ENCODE measurements around the gene DOK5.

Gene DOK5

DNA sequence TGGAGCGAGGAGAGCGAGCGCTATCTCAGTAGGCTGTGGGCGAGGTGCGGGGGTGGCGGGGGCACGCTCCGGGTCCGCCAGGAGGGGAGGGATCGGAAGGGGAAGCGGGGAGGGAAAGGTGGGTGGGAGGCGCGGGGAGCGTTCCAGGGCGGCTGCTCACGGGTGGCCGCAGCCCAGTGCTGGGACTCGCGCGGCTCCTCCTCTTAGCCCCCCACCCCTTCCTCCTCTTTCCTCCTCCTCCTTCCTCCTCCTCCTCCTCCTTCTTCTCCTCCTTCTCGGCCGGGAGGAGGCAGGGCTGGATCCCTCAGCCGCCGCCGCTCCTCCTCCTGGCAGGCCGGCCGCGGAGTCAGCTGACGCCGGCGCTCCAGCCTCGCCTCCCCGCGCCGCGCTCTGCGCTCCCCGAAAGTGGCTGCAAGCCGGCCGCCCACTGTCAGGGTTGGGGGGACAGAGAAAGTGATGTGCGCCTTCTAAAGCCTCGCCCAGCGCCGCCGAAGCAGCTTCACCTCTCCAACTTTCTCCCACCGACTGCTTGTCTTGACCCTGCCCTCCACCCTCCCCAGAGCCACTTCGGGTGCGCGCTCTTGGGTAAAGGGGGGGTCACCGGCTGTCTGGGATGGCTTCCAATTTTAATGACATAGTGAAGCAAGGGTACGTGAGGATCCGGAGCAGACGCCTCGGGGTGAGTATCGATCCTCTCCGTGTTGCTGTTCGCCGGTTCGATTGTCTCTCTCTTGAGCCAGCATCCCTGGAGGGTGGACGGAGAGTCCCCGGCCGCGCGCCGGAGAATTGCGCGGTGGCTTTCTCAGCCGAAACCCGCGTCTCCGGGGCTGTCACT is at the start of gene DOK5:
Gene DOK5, plus strand, starts transcription at position 260 of the 835 bp plus-strand sequence. Its CDS starts 354 bp downstream, at position 614.
- ChIA-PET POLR2A (ENCODE audit: low non-redundant PET) (no interaction called here), CTCF (interaction anchor here (0.5 kb wide), 1 partner anchor 77 kb away, joined by 3 read pairs; no protein-coding TSS in a partner anchor)
- no peak for DNase-seq (ENCODE audit: low spot score)
- TF ChIP-seq, protein P1, sequence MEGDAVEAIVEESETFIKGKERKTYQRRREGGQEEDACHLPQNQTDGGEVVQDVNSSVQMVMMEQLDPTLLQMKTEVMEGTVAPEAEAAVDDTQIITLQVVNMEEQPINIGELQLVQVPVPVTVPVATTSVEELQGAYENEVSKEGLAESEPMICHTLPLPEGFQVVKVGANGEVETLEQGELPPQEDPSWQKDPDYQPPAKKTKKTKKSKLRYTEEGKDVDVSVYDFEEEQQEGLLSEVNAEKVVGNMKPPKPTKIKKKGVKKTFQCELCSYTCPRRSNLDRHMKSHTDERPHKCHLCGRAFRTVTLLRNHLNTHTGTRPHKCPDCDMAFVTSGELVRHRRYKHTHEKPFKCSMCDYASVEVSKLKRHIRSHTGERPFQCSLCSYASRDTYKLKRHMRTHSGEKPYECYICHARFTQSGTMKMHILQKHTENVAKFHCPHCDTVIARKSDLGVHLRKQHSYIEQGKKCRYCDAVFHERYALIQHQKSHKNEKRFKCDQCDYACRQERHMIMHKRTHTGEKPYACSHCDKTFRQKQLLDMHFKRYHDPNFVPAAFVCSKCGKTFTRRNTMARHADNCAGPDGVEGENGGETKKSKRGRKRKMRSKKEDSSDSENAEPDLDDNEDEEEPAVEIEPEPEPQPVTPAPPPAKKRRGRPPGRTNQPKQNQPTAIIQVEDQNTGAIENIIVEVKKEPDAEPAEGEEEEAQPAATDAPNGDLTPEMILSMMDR (conservative IDR thresholded peaks at IDR 0.05; ENCODE audit: low read depth): no peak
- no peak within 1 kb of the TSS for H3K27ac ChIP-seq

GRCh38 chr20:54429364-54429763 is 46.0 kb upstream of the DOK5 start:
- TF ChIP-seq, protein P1 (conservative IDR thresholded peaks at IDR 0.05; ENCODE audit: low read depth): no peak
- no peak for DNase-seq (ENCODE audit: low spot score)
- ChIA-PET POLR2A (ENCODE audit: low non-redundant PET) (no interaction called here), CTCF (no interaction called here)
- no peak overlapping the region for H3K27ac ChIP-seq

GRCh38 chr20:54431156-54431944 is 44.0 kb upstream of the DOK5 start:
- POLR2A ChIA-PET (ENCODE audit: low non-redundant PET): no interaction called here
- CTCF ChIA-PET: no interaction called here
- H3K27ac ChIP-seq: no peak overlapping the region
- TF ChIP-seq, protein P1 (conservative IDR thresholded peaks at IDR 0.05; ENCODE audit: low read depth): no peak
- DNase-seq (ENCODE audit: low spot score): no peak

- TF ChIP-seq, protein P1 (conservative IDR thresholded peaks at IDR 0.05; ENCODE audit: low read depth): no peak
- CTCF ChIA-PET: no interaction called here
- H3K27ac ChIP-seq: no peak overlapping the region
- DNase-seq (ENCODE audit: low spot score): no peak
- POLR2A ChIA-PET (ENCODE audit: low non-redundant PET): no interaction called here
Observed at GRCh38 chr20:54432966-54433365, 42.4 kb upstream of the DOK5 start.

- ChIA-PET POLR2A (ENCODE audit: low non-redundant PET) (no interaction called here), CTCF (interaction anchor here (0.7 kb wide), 1 partner anchor 1628 kb away, joined by 4 read pairs; no protein-coding TSS in a partner anchor)
- no peak for DNase-seq (ENCODE audit: low spot score)
Observed at GRCh38 chr20:54433636-54434035, 41.8 kb upstream of the DOK5 start.

GRCh38 chr20:54434196-54434595 is 41.2 kb upstream of the DOK5 start:
- CTCF ChIA-PET: interaction anchor here (0.6 to 0.7 kb wide), 3 partner anchors 29 to 1629 kb away, joined by 4 to 7 read pairs (median 6); no protein-coding TSS in a partner anchor
- TF ChIP-seq, protein P1 (conservative IDR thresholded peaks at IDR 0.05; ENCODE audit: low read depth): no peak

More at GRCh38 chr20:54433636-54434035, 41.8 kb upstream of the DOK5 start:
- H3K27ac ChIP-seq: no peak overlapping the region
- TF ChIP-seq, protein P1 (conservative IDR thresholded peaks at IDR 0.05; ENCODE audit: low read depth): no peak

More at GRCh38 chr20:54434196-54434595, 41.2 kb upstream of the DOK5 start:
- POLR2A ChIA-PET (ENCODE audit: low non-redundant PET): no interaction called here
- no peak for DNase-seq (ENCODE audit: low spot score)
- H3K27ac ChIP-seq: no peak overlapping the region
